Heart left ventricle (tissue), 13 donors: Measurements from ENCODE around the gene TBX3.

Experiments used
- CTCF ChIP-seq, 12 donors: fragments of 200-600 bp; sonication (generic) in 4 of 12; IDR thresholded peaks; one replicate each; pipeline versions ENCODE4 v1.5.0 to v1.8.0; 2018 to 2022; ENCODE audit warnings: antibody characterized with exemption in 12 of 12, mild to moderate bottlenecking in 5 of 12
- POLR2A ChIP-seq, 2 donors: fragments of 450-650 bp; IDR thresholded peaks; one replicate each; pipeline ENCODE4 v1.6.1; 2017; ENCODE audit warnings: antibody characterized with exemption in 2 of 2, mild to moderate bottlenecking in 2 of 2, moderate library complexity in 2 of 2
- donor health status: ischemic (EF 13 %, LVEDD 7.1; RV severe dilation, severe dysfunction).
- donor health status: DM: no; HTN: yes; CAD: no.
- donor health status: DM: no; HTN: no; CAD: no.
- donor health status: ischemic (EF 25% LVEDD 6.9; RV normal size, moderate dysfunction).
- donor health status: ischemic (EF 25% LVEDD 5.7; RV mildly dilated, moderate dysfunction).
- donor health status: ischemic (EF 35%, LVEDD 5.7; RV mildly dilated, moderate dysfunction).
- donor health status: nonischemic (EF 11% LVEDD 7.7; RV severe dilation, severe dysfunction).
- donor health status: DM: yes; HTN: yes; CAD: no.
- donor health status: PGD.
- donor health status: ischemic (EF 29% LVEDD 5.4; RV normal size, mild dysfunction).
- donor health status: nonischemic (EF 23%, LVEDD 6.1; RV moderate dilation, normal function).

GRCh38 chr12:114623737-114624136, 60.2 kb downstream of the TBX3 start:
- TF ChIP-seq POLR2A (IDR thresholded peaks at IDR 0.05) (no peak), CTCF (IDR thresholded peaks at IDR 0.05) (no peak)
